GM12878 (cell line): Measurements from ENCODE around the gene SLC36A4. TPM values are rescaled to one million over a fixed set of nuclear protein-coding genes. Genes with fewer than 3 reads are reported as not detected.

Experiments
- ATAC-seq: fragments of 200-7000 bp; cut with Tn5 transposase; 3 replicates; pipeline ENCODE4 v1.9.1; 2020; ENCODE audit warnings: mild to moderate bottlenecking, moderate library complexity
- BruUV-seq: library from RNA; stranded (reverse); fragments of 400-500 nt; replicated peaks from 2 replicates; lab custom pipeline; 2021; lab: Mats Ljungman, UMichigan
- CTCF ChIA-PET: fragments of 300-600 bp; sonication (Branson Sonifier 250); formaldehyde crosslinking; extraction: SDS; loops from one replicate; lab custom pipeline; 2021; ENCODE audit warnings: inconsistent platforms; lab: Yijun Ruan, JAX
- POLR2A ChIA-PET: fragments of 350-600 bp; formaldehyde crosslinking; extraction: SDS; loops from one replicate; lab custom pipeline; 2021; ENCODE audit warnings: inconsistent platforms; lab: Charles Lee
- RAD21 ChIA-PET: fragments of 300-600 bp; sonication (Branson Sonifier 250); formaldehyde crosslinking; loops from one replicate; lab custom pipeline; 2023; ENCODE audit warnings: antibody characterized with exemption; ENCODE audit not compliant: unreplicated experiment; lab: Charles Lee
- SMC1A ChIA-PET: fragments of 300-600 bp; sonication (Branson Sonifier 250); formaldehyde crosslinking; loops from one replicate; lab custom pipeline; 2023; ENCODE audit not compliant: unreplicated experiment, uncharacterized antibody; lab: Charles Lee
- DNase-seq: peaks from one replicate; pipeline ENCODE4 v3.0.0-alpha.2; 2011; ENCODE audit warnings: low read depth, low spot score
- FAIRE-seq: peaks from 3 replicates; lab custom pipeline; 2011; peaks lifted over from hg19 to GRCh38; lab: Jason Lieb, UNC
- H2AFZ ChIP-seq: 2 replicates; pipeline ENCODE4 v1.6.0; 2011; ENCODE audit warnings: low read depth, low read length, control low read depth; ENCODE audit not compliant: control insufficient read depth
- H3K27ac ChIP-seq: 2 replicates; pipeline ENCODE4 v1.5.1; 2011; ENCODE audit warnings: control low read depth; ENCODE audit not compliant: control insufficient read depth, insufficient read depth
- H3K27me3 ChIP-seq, 2 experiments: replicated peaks in 1 of 2; 2 replicates each; pipeline versions ENCODE4 v1.6.0 to v1.6.1; 2011; ENCODE audit warnings: low read length in 1 of 2; ENCODE audit not compliant: control insufficient read depth in 2 of 2, insufficient read depth in 2 of 2
- H3K36me3 ChIP-seq, 2 experiments: 2 replicates each; pipeline ENCODE4 v1.5.1; 2011; ENCODE audit warnings: low read length in 1 of 2; ENCODE audit not compliant: control insufficient read depth in 2 of 2, insufficient read depth in 2 of 2
- H3K4me1 ChIP-seq: 2 replicates; pipeline ENCODE4 v1.6.1; 2011; ENCODE audit warnings: mild to moderate bottlenecking, low read length, moderate library complexity, mixed read lengths; ENCODE audit not compliant: control insufficient read depth, insufficient read depth
- H3K4me2 ChIP-seq: 2 replicates; pipeline ENCODE4 v1.6.0; 2011; ENCODE audit warnings: control low read depth; ENCODE audit not compliant: control insufficient read depth, insufficient read depth
- H3K4me3 ChIP-seq: fragments of 200-600 bp; sonication (generic); 2 replicates; pipeline ENCODE4 v1.5.1; 2016
- H3K79me2 ChIP-seq: 2 replicates; pipeline ENCODE4 v1.6.0; 2011; ENCODE audit warnings: low read length; ENCODE audit not compliant: control insufficient read depth, insufficient read depth
- H3K9ac ChIP-seq: 2 replicates; pipeline ENCODE4 v1.8.0; 2011; ENCODE audit warnings: low read length, control low read depth, mixed read lengths; ENCODE audit not compliant: control insufficient read depth, insufficient read depth
- H3K9me3 ChIP-seq: replicated peaks from 3 replicates; pipeline ENCODE4 v1.5.1; 2011; ENCODE audit warnings: mild to moderate bottlenecking, low read length; ENCODE audit not compliant: control insufficient read depth, insufficient read depth
- H4K20me1 ChIP-seq: 2 replicates; pipeline ENCODE4 v1.6.0; 2011; ENCODE audit not compliant: control insufficient read depth, insufficient read depth
- BRCA1 ChIP-seq: IDR thresholded peaks from 2 replicates; pipeline ENCODE4 v1.6.1; 2011; ENCODE audit warnings: low read depth, low read length, improper control_type of control experiment
- CEBPB ChIP-seq, 2 experiments: fragments of 150-350 bp in 1 of 2; IDR thresholded peaks; 2 replicates each; pipeline ENCODE4 v1.6.1; 2012 to 2014; ENCODE audit warnings: low read depth in 2 of 2, low read length in 2 of 2, borderline replicate concordance in 1 of 2, inconsistent platforms in 1 of 2
- CHD2 ChIP-seq: IDR thresholded peaks from 2 replicates; pipeline ENCODE4 v1.6.1; 2011; ENCODE audit warnings: low read depth, low read length, improper control_type of control experiment, borderline replicate concordance
- GABPA ChIP-seq: IDR thresholded peaks from 2 replicates; pipeline ENCODE4 v1.6.1; 2014; ENCODE audit warnings: antibody characterized with exemption, low read depth, mild to moderate bottlenecking, inconsistent platforms
- KAT2A ChIP-seq: conservative IDR thresholded peaks from 2 replicates; pipeline ENCODE4 v1.6.1; 2011; ENCODE audit warnings: low read depth, low read length; ENCODE audit not compliant: control insufficient read depth
- POLR2AphosphoS2 ChIP-seq: IDR thresholded peaks from 2 replicates; pipeline ENCODE4 v1.6.1; 2011; ENCODE audit warnings: low read depth, mild to moderate bottlenecking, low read length, improper control_type of control experiment, moderate library complexity
- SPI1 ChIP-seq: IDR thresholded peaks from 2 replicates; pipeline ENCODE4 v1.6.1; 2011; ENCODE audit warnings: low read depth, mild to moderate bottlenecking, low read length, moderate library complexity, borderline replicate concordance; ENCODE audit not compliant: insufficient read depth
- SUZ12 ChIP-seq: fragments of 200-600 bp; sonication (generic); IDR thresholded peaks from one replicate; pipeline ENCODE4 v1.6.1; 2018; ENCODE audit warnings: antibody characterized with exemption, mild to moderate bottlenecking; ENCODE audit not compliant: unreplicated experiment
- YBX1 ChIP-seq: fragments of 450-650 bp; IDR thresholded peaks from 2 replicates; pipeline ENCODE4 v1.6.1; 2016; ENCODE audit warnings: antibody characterized with exemption
- YY1 ChIP-seq: IDR thresholded peaks from 2 replicates; pipeline ENCODE4 v1.6.1; 2011; ENCODE audit warnings: low read depth, mild to moderate bottlenecking, low read length
- ZNF217 ChIP-seq: fragments of 450-650 bp; IDR thresholded peaks from 2 replicates; pipeline ENCODE4 v1.6.1; 2017; ENCODE audit warnings: antibody characterized with exemption, mild to moderate bottlenecking
- WGBS: methylation state at CpG from one replicate; pipeline ENCODE4 v1.1.6; 2016; ENCODE audit warnings: low lambda C conversion rate; ENCODE audit not compliant: insufficient replicate concordance, insufficient coverage; ENCODE audit errors: missing lambda C conversion rate; 5-methylcytosine and 5-hydroxymethylcytosine counted together
- in situ Hi-C: fragments of 300-500 bp; cut with MboI; formaldehyde crosslinking; loops from 9 replicates; pipeline ENCODE4 v1.14.3; 2018; ENCODE audit warnings: mixed read lengths
- intact Hi-C: fragments of 100-400 bp; cut with micrococcal nuclease; formaldehyde crosslinking; loops from one replicate; pipeline ENCODE4 v1.14.2; 2022; ENCODE audit not compliant: unreplicated experiment
- polyA plus RNA-seq, 11 experiments: library from polyadenylated mRNA; depleted of rRNA in 4 of 11; unstranded in 6 of 11; stranded (reverse) in 5 of 11; fragments of >200 nt; fragmentation: Nextera tagmentation in 4 of 11; fragmentation: Illumina TruSeq in 1 of 11; extraction: Ambion mirVana in 4 of 11; extraction: Trizol in 1 of 11; gene quantifications; 1 replicate in 1 of 11; 2 replicates in 10 of 11; pipeline versions ENCODE4 v1.2.1 to v1.2.3, GENCODE V29; 2011 to 2016; ENCODE audit warnings: inconsistent platforms in 2 of 11, missing spikeins in 2 of 11, low read depth in 1 of 11
- total RNA-seq, 4 experiments: library from RNA; depleted of rRNA in 3 of 4; stranded (reverse); fragments of >200 nt in 3 of 4; fragmentation: Illumina TruSeq in 1 of 4; extraction: Trizol in 1 of 4; gene quantifications; 2 replicates each; pipeline versions ENCODE4 v1.2.1 to v1.2.3, GENCODE V29; 2013 to 2021
- TF ChIP-seq, protein P1 (sequence below): IDR thresholded peaks from 2 replicates; pipeline ENCODE4 v1.6.1; 2011; ENCODE audit warnings: low read depth, low read length, improper control_type of control experiment, borderline replicate concordance
- TF ChIP-seq, protein P2 (sequence below): fragments of 450-650 bp; IDR thresholded peaks from 2 replicates; pipeline ENCODE4 v1.6.1; 2017; ENCODE audit warnings: mild to moderate bottlenecking, low read depth, inconsistent platforms; ENCODE audit not compliant: poor library complexity, severe bottlenecking

SLC36A4 gene
- total and polyA plus RNA-seq, 10 of the 15 experiments (the other 5 are each of a cell fraction or from before 2014, with no cell fraction given) = 1.4 to 12.5 (median 5.2) TPM

DNA sequence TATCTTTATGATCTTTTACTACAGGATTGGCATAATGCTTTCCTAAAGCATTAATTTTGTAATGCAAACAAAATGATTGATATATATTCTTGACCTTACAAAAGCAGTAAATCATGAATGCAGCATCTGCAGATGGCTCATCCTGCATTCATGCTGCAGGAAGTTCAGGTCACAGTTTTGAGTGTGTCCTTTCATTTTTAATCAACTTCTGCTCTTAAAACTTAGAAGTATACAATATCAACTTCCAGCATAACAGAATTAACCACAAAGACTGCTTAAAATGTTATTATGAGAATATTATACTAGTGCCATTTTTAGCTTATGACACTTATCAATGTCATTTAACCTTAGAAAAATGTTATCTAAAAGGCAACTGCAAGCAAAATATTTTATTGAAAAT lies 54.0 kb downstream of the SLC36A4 start (continued):
- no peak for TF ChIP-seq ZNF217

DNA sequence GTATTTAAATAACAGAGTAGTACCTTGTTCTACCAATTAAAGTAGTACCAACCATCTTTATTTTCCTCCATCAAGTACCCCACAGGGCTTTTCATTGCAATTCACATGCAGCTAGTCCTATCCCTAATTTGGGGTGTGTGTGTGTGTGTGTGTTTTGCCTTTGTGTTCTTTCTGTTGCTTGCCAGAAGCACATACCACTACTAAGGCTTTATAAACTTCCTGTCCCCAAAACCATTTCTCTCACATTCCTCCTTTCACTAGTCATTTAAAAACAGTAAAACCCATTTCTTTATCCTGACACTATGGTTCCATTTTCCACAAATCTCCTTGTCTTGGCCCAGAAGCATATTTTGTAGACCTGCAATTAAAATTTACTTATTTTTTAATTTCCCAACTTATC lies 54.6 kb downstream of the SLC36A4 start:
- Histone ChIP-seq H3K4me2 (no peak overlapping the region), H4K20me1 (no peaks in the 10 kb centered on the region), H3K27me3 (no peaks in the 10 kb centered on the region), H3K9ac (no peak overlapping the region), H3K27ac (no peak overlapping the region), H2AFZ (no peak overlapping the region), H3K9me3 (no peaks in the 10 kb centered on the region), H3K36me3 (no peaks in the 10 kb centered on the region), H3K79me2 (no peaks in the 10 kb centered on the region), H3K4me3 (no peak overlapping the region), H3K4me1 (peaks cover 3% of the 10 kb centered on the region; the same call in 1 of the 2 replicates)
- intact Hi-C loops = no loop called here
- no peak for ATAC-seq
- CTCF ChIA-PET = no interaction called here
- SMC1A ChIA-PET = no interaction called here
- in situ Hi-C loops = no loop called here
- RAD21 ChIA-PET = no interaction called here
- POLR2A ChIA-PET = no interaction called here
- no TSS peak for BruUV-seq
- no peak for DNase-seq
- TF ChIP-seq CHD2 (no peak), SUZ12 (no peak), BRCA1 (no peak), POLR2AphosphoS2 (no peak), CEBPB (IDR thresholded peaks at IDR 0.05; ENCODE audit: borderline replicate concordance in 1 of 2, low read depth in 2 of 2, low read length in 2 of 2) (no peak)
- no peak for FAIRE-seq

DNA sequence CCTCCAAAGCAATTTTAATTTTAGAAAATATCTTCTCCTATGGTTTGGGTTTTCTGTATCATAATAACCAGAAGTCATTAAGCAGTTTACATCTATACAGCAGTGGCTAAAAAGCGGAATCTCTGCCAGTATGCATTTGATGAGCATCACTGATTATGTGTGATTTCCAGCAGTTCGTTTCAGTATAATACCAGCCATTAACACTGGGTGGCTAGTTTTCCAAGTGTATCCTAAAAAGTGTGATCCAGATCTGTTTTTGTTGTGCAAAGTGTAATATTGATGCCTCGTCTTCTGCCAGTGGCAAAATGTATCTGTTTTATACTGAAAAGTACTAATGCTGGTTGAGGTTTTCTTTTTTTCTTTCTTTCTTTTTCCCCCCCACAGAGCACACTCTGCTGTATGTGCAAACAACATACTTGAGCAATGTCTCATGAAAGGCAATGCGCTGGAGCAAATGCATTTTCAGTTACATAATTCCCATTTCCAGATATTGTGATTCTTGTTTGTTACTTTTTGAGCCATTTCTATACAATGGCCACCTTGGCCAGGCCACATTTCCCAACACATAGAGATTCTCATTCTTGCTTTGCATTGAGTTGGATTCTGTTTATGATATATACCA lies 64.2 kb downstream of the SLC36A4 start:
- no TSS peak for BruUV-seq
- no peaks in the 10 kb centered on the region for H3K36me3 ChIP-seq
- ATAC-seq = no peak
- H3K9me3 ChIP-seq = no peaks in the 10 kb centered on the region
- H4K20me1 ChIP-seq = no peaks in the 10 kb centered on the region
- WGBS = 81% methylated on average over 4 of the region's 4 CpGs
- SMC1A ChIA-PET = no interaction called here
- no peak overlapping the region for H3K4me3 ChIP-seq
- H3K4me2 ChIP-seq = no peak overlapping the region
- no peak for DNase-seq
- intact Hi-C loops (no loop called here), in situ Hi-C loops (loop anchor here (10.0 kb wide), 1 partner anchor 511 kb away; no protein-coding TSS in a partner anchor)
- FAIRE-seq = no peak
- H2AFZ ChIP-seq = no peak overlapping the region
- H3K79me2 ChIP-seq = no peaks in the 10 kb centered on the region
- RAD21 ChIA-PET = no interaction called here
- H3K27me3 ChIP-seq = no peaks in the 10 kb centered on the region
- no peak overlapping the region for H3K27ac ChIP-seq
- POLR2A ChIA-PET = no interaction called here
- no peak overlapping the region for H3K9ac ChIP-seq
- H3K4me1 ChIP-seq = no peaks in the 10 kb centered on the region
- CTCF ChIA-PET = no interaction called here
- TF ChIP-seq YY1 (no peak), SPI1 (no peak), KAT2A (no peak), GABPA (no peak), YBX1 (no peak)
- TF ChIP-seq, protein P1, sequence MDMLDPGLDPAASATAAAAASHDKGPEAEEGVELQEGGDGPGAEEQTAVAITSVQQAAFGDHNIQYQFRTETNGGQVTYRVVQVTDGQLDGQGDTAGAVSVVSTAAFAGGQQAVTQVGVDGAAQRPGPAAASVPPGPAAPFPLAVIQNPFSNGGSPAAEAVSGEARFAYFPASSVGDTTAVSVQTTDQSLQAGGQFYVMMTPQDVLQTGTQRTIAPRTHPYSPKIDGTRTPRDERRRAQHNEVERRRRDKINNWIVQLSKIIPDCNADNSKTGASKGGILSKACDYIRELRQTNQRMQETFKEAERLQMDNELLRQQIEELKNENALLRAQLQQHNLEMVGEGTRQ = no peak
- TF ChIP-seq, protein P2, sequence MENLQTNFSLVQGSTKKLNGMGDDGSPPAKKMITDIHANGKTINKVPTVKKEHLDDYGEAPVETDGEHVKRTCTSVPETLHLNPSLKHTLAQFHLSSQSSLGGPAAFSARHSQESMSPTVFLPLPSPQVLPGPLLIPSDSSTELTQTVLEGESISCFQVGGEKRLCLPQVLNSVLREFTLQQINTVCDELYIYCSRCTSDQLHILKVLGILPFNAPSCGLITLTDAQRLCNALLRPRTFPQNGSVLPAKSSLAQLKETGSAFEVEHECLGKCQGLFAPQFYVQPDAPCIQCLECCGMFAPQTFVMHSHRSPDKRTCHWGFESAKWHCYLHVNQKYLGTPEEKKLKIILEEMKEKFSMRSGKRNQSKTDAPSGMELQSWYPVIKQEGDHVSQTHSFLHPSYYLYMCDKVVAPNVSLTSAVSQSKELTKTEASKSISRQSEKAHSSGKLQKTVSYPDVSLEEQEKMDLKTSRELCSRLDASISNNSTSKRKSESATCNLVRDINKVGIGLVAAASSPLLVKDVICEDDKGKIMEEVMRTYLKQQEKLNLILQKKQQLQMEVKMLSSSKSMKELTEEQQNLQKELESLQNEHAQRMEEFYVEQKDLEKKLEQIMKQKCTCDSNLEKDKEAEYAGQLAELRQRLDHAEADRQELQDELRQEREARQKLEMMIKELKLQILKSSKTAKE = no peak
